GM23248 (cell line): ENCODE measurements around the gene C1orf52.

Experiments
- EZH2 ChIP-seq: fragments of 200-600 bp; sonication (generic); IDR thresholded peaks from 2 replicates; pipeline ENCODE4 v1.6.1; 2018; ENCODE audit warnings: antibody characterized with exemption, mild to moderate bottlenecking; ENCODE audit not compliant: insufficient read depth, poor library complexity, severe bottlenecking
- EZH2phosphoT487 ChIP-seq: fragments of 200-600 bp; sonication (generic); IDR thresholded peaks from 2 replicates; pipeline ENCODE4 v1.6.1; 2018; ENCODE audit warnings: antibody characterized with exemption, moderate library complexity, mild to moderate bottlenecking, low read depth; ENCODE audit not compliant: insufficient read depth

DNA sequence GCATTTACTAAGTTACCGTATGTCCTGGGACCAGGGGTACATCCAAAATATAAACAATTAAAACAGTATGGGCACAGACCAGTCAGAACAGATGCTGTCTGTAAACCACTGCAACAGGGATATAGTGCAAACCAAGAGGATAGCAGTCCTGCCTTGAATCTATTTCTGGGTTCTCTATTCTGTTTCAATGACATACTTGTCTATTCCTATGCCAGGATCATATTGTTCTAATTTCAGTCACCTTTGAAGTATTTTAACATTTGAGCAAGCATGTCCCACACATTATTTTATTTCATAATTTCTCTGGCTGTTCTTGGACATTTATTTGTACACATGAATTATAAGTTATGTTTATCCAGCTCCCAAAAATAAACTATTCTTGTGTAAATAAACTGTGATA is 30.5 kb downstream of the C1orf52 start:
- TF ChIP-seq EZH2, result no peak
- TF ChIP-seq EZH2phosphoT487, result no peak
